MM.1S (cell line): ENCODE data around the gene IGF2BP3.

ENCODE experiments used
- CTCF ChIP-seq: fragments of 300-600 bp; sonication (generic); IDR thresholded peaks from 2 replicates; pipeline ENCODE4 v1.5.1; 2016; ENCODE audit warnings: antibody characterized with exemption, low read length, mixed read lengths
- EZH2 ChIP-seq: fragments of 300-600 bp; sonication (generic); optimal IDR thresholded peaks from 2 replicates; pipeline ENCODE3; 2017; ENCODE audit warnings: low read depth, mild to moderate bottlenecking, antibody characterized with exemption, low read length, mixed read lengths
- EZH2phosphoT487 ChIP-seq: fragments of 300-600 bp; sonication (generic); IDR thresholded peaks from 2 replicates; pipeline ENCODE4 v1.6.1; 2018; ENCODE audit warnings: antibody characterized with exemption, low read length

- TF ChIP-seq EZH2 = no peak
- TF ChIP-seq CTCF = no peak
- TF ChIP-seq EZH2phosphoT487 = no peak
Observed at GRCh38 chr7:23346316-23346715, 124.0 kb downstream of the IGF2BP3 start.
